MCF 10A (cell line): ENCODE measurements around the gene ALOX12B. TPM values are rescaled to one million over a fixed set of nuclear protein-coding genes. Genes with fewer than 3 reads are reported as not detected.

ENCODE experiments used
- BruUV-seq: library from RNA; stranded (reverse); fragments of 400-500 nt; replicated peaks from 2 replicates; lab custom pipeline; 2021; lab: Mats Ljungman, UMichigan
- CTCF ChIA-PET: fragments of 300-600 bp; sonication (Branson Sonifier 250); formaldehyde crosslinking; extraction: SDS; loops from one replicate; lab custom pipeline; 2021; ENCODE audit warnings: antibody characterized with exemption, inconsistent platforms; lab: Yijun Ruan, JAX
- POLR2A ChIA-PET: fragments of 300-600, 350-650 bp; sonication (Branson Sonifier 250); formaldehyde crosslinking; extraction: SDS; loops from one replicate; lab custom pipeline; 2020; ENCODE audit warnings: antibody characterized with exemption, inconsistent platforms; lab: Yijun Ruan, JAX
- DNase-seq: peaks from one replicate; pipeline ENCODE4 v3.0.0-alpha.2; 2018; ENCODE audit not compliant: unreplicated experiment
- H3K27ac Mint-ChIP-seq: one replicate; pipeline ENCODE4 v1.8.0; 2022; ENCODE audit warnings: mild to moderate bottlenecking, low read depth, mixed read lengths; ENCODE audit not compliant: unreplicated experiment
- H3K27me3 Mint-ChIP-seq: one replicate; pipeline ENCODE4 v1.8.0; 2022; ENCODE audit warnings: mixed read lengths; ENCODE audit not compliant: insufficient read depth, unreplicated experiment
- H3K36me3 Mint-ChIP-seq: one replicate; pipeline ENCODE4 v1.8.0; 2022; ENCODE audit warnings: mild to moderate bottlenecking, moderate library complexity, mixed read lengths; ENCODE audit not compliant: insufficient read depth, unreplicated experiment
- H3K4me1 Mint-ChIP-seq: one replicate; pipeline ENCODE4 v1.8.0; 2022; ENCODE audit warnings: mixed read lengths; ENCODE audit not compliant: insufficient read depth, unreplicated experiment
- H3K4me3 Mint-ChIP-seq: one replicate; pipeline ENCODE4 v1.8.0; 2022; ENCODE audit warnings: mild to moderate bottlenecking, moderate library complexity, mixed read lengths; ENCODE audit not compliant: unreplicated experiment
- H3K9me3 Mint-ChIP-seq: one replicate; pipeline ENCODE4 v1.8.0; 2022; ENCODE audit warnings: mixed read lengths; ENCODE audit not compliant: unreplicated experiment
- CTCF ChIP-seq: fragments of 200-600 bp; IDR thresholded peaks from one replicate; pipeline ENCODE4 v1.8.0; 2022; ENCODE audit warnings: antibody characterized with exemption, mild to moderate bottlenecking; ENCODE audit not compliant: unreplicated experiment
- intact Hi-C: fragments of 100-400 bp; cut with micrococcal nuclease; formaldehyde crosslinking; loops from 2 replicates; pipeline ENCODE4 v1.14.1; 2022
- total RNA-seq: library from RNA; stranded (reverse); gene quantifications from 2 replicates; pipeline ENCODE4 v1.2.3, GENCODE V29; 2022

The ALOX12B gene
- total RNA-seq, 1 experiment from 2014 or later = 1.3 TPM

DNA sequence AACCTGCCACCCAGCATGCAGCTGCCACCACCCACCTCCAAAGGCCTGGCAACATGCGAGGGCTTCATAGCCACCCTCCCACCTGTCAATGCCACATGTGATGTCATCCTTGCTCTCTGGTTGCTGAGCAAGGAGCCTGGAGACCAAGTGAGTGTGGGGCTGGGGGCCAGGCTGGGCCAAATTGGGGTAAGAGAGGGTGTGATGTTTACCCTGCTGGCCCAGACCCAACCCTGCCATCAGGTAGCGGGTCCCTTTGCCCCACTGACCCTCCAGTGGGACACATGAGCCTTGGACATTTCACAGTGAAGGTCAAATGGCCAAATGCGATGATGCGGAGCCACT, 39.8 kb downstream of the ALOX12B start:
- no peaks in the 10 kb centered on the region for H3K4me1 Mint-ChIP-seq
- no peak overlapping the region for H3K4me3 Mint-ChIP-seq
- TF ChIP-seq CTCF = no peak
- ChIA-PET POLR2A (interaction anchor here (1.0 kb wide), 1 partner anchor 10 kb away, joined by 3 read pairs; no protein-coding TSS in a partner anchor), CTCF (interaction anchor here (0.6 to 0.9 kb wide), 3 partner anchors 13 to 135 kb away, joined by 3 read pairs; no protein-coding TSS in a partner anchor)
- BruUV-seq = no TSS peak
- intact Hi-C loops = no loop called here
- H3K27ac Mint-ChIP-seq = no peak overlapping the region
- DNase-seq = no peak
- H3K27me3 Mint-ChIP-seq = no peaks in the 10 kb centered on the region
- no peaks in the 10 kb centered on the region for H3K9me3 Mint-ChIP-seq
- peaks cover 21% of the 10 kb centered on the region for H3K36me3 Mint-ChIP-seq

DNA sequence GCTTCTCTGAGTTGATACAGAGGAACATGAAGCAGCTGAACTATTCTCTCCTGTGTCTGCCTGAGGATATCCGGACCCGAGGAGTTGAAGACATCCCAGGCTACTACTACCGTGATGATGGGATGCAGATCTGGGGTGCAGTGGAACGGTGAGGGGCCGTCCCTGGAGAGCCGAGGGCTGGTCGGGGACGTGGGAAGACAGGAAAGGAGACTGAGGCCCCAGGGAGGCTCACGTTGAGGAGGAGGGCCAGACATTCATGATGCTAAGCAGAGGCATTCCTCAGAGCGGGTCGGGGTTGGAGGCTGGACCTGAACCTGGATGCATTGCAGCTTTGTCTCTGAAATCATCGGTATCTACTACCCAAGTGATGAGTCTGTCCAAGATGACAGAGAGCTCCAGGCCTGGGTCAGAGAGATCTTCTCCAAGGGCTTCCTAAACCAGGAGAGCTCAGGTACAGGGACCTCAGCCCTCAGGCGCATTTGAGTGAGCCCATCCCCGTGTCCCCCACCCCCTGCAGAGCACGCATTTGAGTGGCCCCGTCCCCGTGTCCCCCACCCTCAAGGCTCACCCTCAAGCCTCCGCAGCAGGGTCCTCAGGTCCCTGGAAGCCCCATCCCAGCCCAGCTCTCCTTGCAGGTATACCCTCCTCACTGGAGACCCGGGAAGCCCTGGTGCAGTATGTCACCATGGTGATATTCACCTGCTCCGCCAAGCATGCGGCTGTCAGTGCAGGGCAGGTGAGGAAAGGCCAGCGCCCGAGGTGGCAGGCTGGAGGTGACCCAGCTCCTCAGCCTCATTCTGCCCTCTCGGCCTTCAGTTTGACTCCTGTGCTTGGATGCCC, 40.4 kb downstream of the ALOX12B start:
- Mint-ChIP-seq H3K4me1 (no peaks in the 10 kb centered on the region), H3K27ac (no peak overlapping the region), H3K4me3 (no peak overlapping the region), H3K36me3 (peaks cover 21% of the 10 kb centered on the region), H3K27me3 (no peaks in the 10 kb centered on the region), H3K9me3 (no peaks in the 10 kb centered on the region)
- no peak for DNase-seq
- CTCF ChIA-PET = interaction anchor here (0.6 to 2.2 kb wide), 5 partner anchors 13 to 134 kb away, joined by 3 to 9 read pairs (median 3); no protein-coding TSS in a partner anchor
- BruUV-seq = no TSS peak
- POLR2A ChIA-PET = interaction anchor here (0.7 to 1.0 kb wide), 2 partner anchors 9 to 30 kb away, joined by 3 read pairs; no protein-coding TSS in a partner anchor
- TF ChIP-seq CTCF = no peak
- intact Hi-C loops = no loop called here

GRCh38 chr17:8046306-8046928, 41.1 kb downstream of the ALOX12B start:
- Mint-ChIP-seq H3K4me3 (no peak overlapping the region), H3K9me3 (no peaks in the 10 kb centered on the region), H3K4me1 (peaks cover 3% of the 10 kb centered on the region), H3K36me3 (peaks cover 26% of the 10 kb centered on the region), H3K27ac (no peak overlapping the region), H3K27me3 (no peaks in the 10 kb centered on the region)
- ChIA-PET POLR2A (interaction anchor here (0.6 to 1.0 kb wide), 3 partner anchors 9 to 36 kb away, joined by 3 read pairs; no protein-coding TSS in a partner anchor), CTCF (interaction anchor here (0.7 to 2.2 kb wide), 3 partner anchors 56 to 198 kb away, joined by 3 to 9 read pairs (median 3); no protein-coding TSS in a partner anchor)
- DNase-seq = no peak
- TF ChIP-seq CTCF = no peak
- intact Hi-C loops = no loop called here
- no TSS peak for BruUV-seq
